BE2C (cell line): ENCODE measurements around the gene LRRTM4.

ENCODE experiments used
- DNase-seq: peaks from one replicate; pipeline ENCODE4 v3.0.0-alpha.2; 2020
- H3K27me3 ChIP-seq: fragments of 250-450 bp; sonication (Bioruptor Pico); 2 replicates; pipeline ENCODE4 v1.5.1; 2020; ENCODE audit warnings: mild to moderate bottlenecking
- H3K36me3 ChIP-seq: fragments of 250-450 bp; sonication (Bioruptor Pico); 2 replicates; pipeline ENCODE4 v1.5.1; 2020; ENCODE audit warnings: mild to moderate bottlenecking
- H3K4me1 ChIP-seq: fragments of 250-450 bp; sonication (Bioruptor Pico); 2 replicates; pipeline ENCODE4 v1.5.1; 2020
- H3K4me3 ChIP-seq: 2 replicates; pipeline ENCODE4 v1.5.1; 2011; ENCODE audit warnings: low read depth, low read length
- H3K9me3 ChIP-seq: fragments of 250-450 bp; sonication (Bioruptor Pico); 2 replicates; pipeline ENCODE4 v1.5.1; 2020
- CTCF ChIP-seq: IDR thresholded peaks from 2 replicates; pipeline ENCODE4 v1.5.1; 2012; ENCODE audit warnings: mild to moderate bottlenecking, low read depth, low read length

The LRRTM4 gene

GRCh38 chr2:77207331-77207730 lies 314.8 kb downstream of the LRRTM4 start:
- no peaks in the 10 kb centered on the region for H3K36me3 ChIP-seq
- H3K9me3 ChIP-seq: no peaks in the 10 kb centered on the region
- no peak for TF ChIP-seq CTCF
- no peak overlapping the region for H3K4me3 ChIP-seq
- no peaks in the 10 kb centered on the region for H3K27me3 ChIP-seq
- no peak for DNase-seq
- no peaks in the 10 kb centered on the region for H3K4me1 ChIP-seq

- Histone ChIP-seq H3K36me3 (no peaks in the 10 kb centered on the region), H3K27me3 (no peaks in the 10 kb centered on the region), H3K9me3 (no peaks in the 10 kb centered on the region), H3K4me3 (no peak overlapping the region), H3K4me1 (no peaks in the 10 kb centered on the region)
- TF ChIP-seq CTCF: no peak
- DNase-seq: no peak
These were observed 320.4 kb downstream of the LRRTM4 start for GRCh38 chr2:77201755-77202154.

GRCh38 chr2:77199411-77199810 lies 322.8 kb downstream of the LRRTM4 start:
- Histone ChIP-seq H3K36me3 (no peaks in the 10 kb centered on the region), H3K4me3 (no peak overlapping the region), H3K4me1 (no peaks in the 10 kb centered on the region), H3K9me3 (no peaks in the 10 kb centered on the region), H3K27me3 (no peaks in the 10 kb centered on the region)
- TF ChIP-seq CTCF: no peak
- no peak for DNase-seq

GRCh38 chr2:77193858-77194448 lies 328.2 kb downstream of the LRRTM4 start:
- H3K36me3 ChIP-seq: no peaks in the 10 kb centered on the region
- no peaks in the 10 kb centered on the region for H3K9me3 ChIP-seq
- H3K4me1 ChIP-seq: no peaks in the 10 kb centered on the region
- no peak for DNase-seq
- no peaks in the 10 kb centered on the region for H3K27me3 ChIP-seq
- H3K4me3 ChIP-seq: no peak overlapping the region
- TF ChIP-seq CTCF: no peak

GRCh38 chr2:77192811-77193289 lies 329.3 kb downstream of the LRRTM4 start:
- no peak for TF ChIP-seq CTCF
- DNase-seq: no peak
- Histone ChIP-seq H3K4me3 (no peak overlapping the region), H3K9me3 (no peaks in the 10 kb centered on the region), H3K36me3 (no peaks in the 10 kb centered on the region), H3K27me3 (no peaks in the 10 kb centered on the region), H3K4me1 (no peaks in the 10 kb centered on the region)

GRCh38 chr2:77191665-77192064 lies 330.5 kb downstream of the LRRTM4 start:
- DNase-seq: no peak
- Histone ChIP-seq H3K27me3 (no peaks in the 10 kb centered on the region), H3K4me1 (no peaks in the 10 kb centered on the region), H3K9me3 (no peaks in the 10 kb centered on the region), H3K36me3 (no peaks in the 10 kb centered on the region), H3K4me3 (no peak overlapping the region)
- no peak for TF ChIP-seq CTCF
